Tibial artery (tissue), 4 donors: ENCODE results near the gene TNS3.
A peak's percentile ranks its signal among the peaks of the same experiment; 100 is the strongest.

ENCODE experiments used
- DNase-seq, 2 donors: peaks; one replicate each; pipeline ENCODE4 v3.0.0-alpha.2; 2019
- H3K27ac ChIP-seq, 2 donors: fragments of 200-600 bp; sonication (generic) in 1 of 2; 1 replicate in 1 of 2; 2 replicates in 1 of 2; pipeline ENCODE4 v1.5.1; 2018 to 2019; ENCODE audit warnings: mild to moderate bottlenecking in 1 of 2
- H3K27me3 ChIP-seq, 2 donors: fragments of 200-600 bp; sonication (generic) in 1 of 2; one replicate each; pipeline versions ENCODE4 v1.5.1 to v1.6.0; 2016 to 2019
- H3K36me3 ChIP-seq, 3 donors: fragments of 200-600 bp; sonication (generic) in 2 of 3; one replicate each; pipeline ENCODE4 v1.5.1; 2016 to 2019; ENCODE audit warnings: mild to moderate bottlenecking in 2 of 3
- H3K4me1 ChIP-seq, 4 donors: fragments of 200-600 bp; sonication (generic) in 2 of 4; 1 replicate in 3 of 4; 2 replicates in 1 of 4; pipeline ENCODE4 v1.5.1; 2016 to 2019
- H3K4me3 ChIP-seq, 2 donors: fragments of 200-600 bp; sonication (generic) in 1 of 2; 1 replicate in 1 of 2; 2 replicates in 1 of 2; pipeline ENCODE4 v1.5.1; 2018 to 2019; ENCODE audit warnings: mild to moderate bottlenecking in 2 of 2
- H3K9me3 ChIP-seq, 3 donors: fragments of 200-600 bp; sonication (generic) in 1 of 3; one replicate each; pipeline ENCODE4 v1.5.1; 2016 to 2019
- CTCF ChIP-seq, 2 experiments: fragments of 200-600 bp in 1 of 2; fragments of 450-650 bp in 1 of 2; IDR thresholded peaks; one replicate each; pipeline ENCODE4 v1.5.1; 2017 to 2019; ENCODE audit warnings: antibody characterized with exemption in 2 of 2, mild to moderate bottlenecking in 1 of 2, moderate library complexity in 1 of 2
- intact Hi-C: fragments of 100-400 bp; cut with DNase I; formaldehyde crosslinking; loops from one replicate; pipeline ENCODE4 v1.15.0; 2023; ENCODE audit warnings: low total_unique reads

TNS3 gene

GRCh38 chr7:47255441-47255840 lies 326.5 kb downstream of the TNS3 start:
- no peaks in the 10 kb centered on the region for H3K27me3 ChIP-seq
- no peak overlapping the region for H3K27ac ChIP-seq
- H3K9me3 ChIP-seq: no peaks in the 10 kb centered on the region
- no peak for DNase-seq
- no peak overlapping the region for H3K4me3 ChIP-seq
- intact Hi-C loops: loop anchor here (10.0 kb wide), 1 partner anchor 171 kb away; no protein-coding TSS in a partner anchor
- peaks cover 0 to 26% (median 13%) of the 10 kb centered on the region in 4 donors for H3K4me1 ChIP-seq
- no peaks in the 10 kb centered on the region for H3K36me3 ChIP-seq
- no peak for TF ChIP-seq CTCF (IDR thresholded peaks at IDR 0.05)

GRCh38 chr7:47255007-47255406 lies 326.9 kb downstream of the TNS3 start:
- no peak overlapping the region for H3K27ac ChIP-seq
- H3K4me1 ChIP-seq: peaks cover 0 to 26% (median 13%) of the 10 kb centered on the region in 4 donors
- H3K9me3 ChIP-seq: no peaks in the 10 kb centered on the region
- intact Hi-C loops: loop anchor here (10.0 kb wide), 1 partner anchor 170 kb away; no protein-coding TSS in a partner anchor
- DNase-seq: no peak
- H3K27me3 ChIP-seq: no peaks in the 10 kb centered on the region
- H3K36me3 ChIP-seq: no peaks in the 10 kb centered on the region
- TF ChIP-seq CTCF (IDR thresholded peaks at IDR 0.05): no peak
- H3K4me3 ChIP-seq: no peak overlapping the region

GRCh38 chr7:47254081-47254977 lies 327.6 kb downstream of the TNS3 start:
- peaks cover 0 to 26% (median 13%) of the 10 kb centered on the region in 4 donors for H3K4me1 ChIP-seq
- intact Hi-C loops: loop anchor here (5.0 to 10.0 kb wide), 2 partner anchors 170 to 1332 kb away; partner anchors contain the start of gene IGFBP3
- peak; percentile 80 to 92 for DNase-seq

GRCh38 chr7:47253650-47254080 lies 328.2 kb downstream of the TNS3 start:
- H3K27ac ChIP-seq: peak overlapping the region; percentile 76
- H3K9me3 ChIP-seq: no peaks in the 10 kb centered on the region
- no peaks in the 10 kb centered on the region for H3K36me3 ChIP-seq
- H3K4me1 ChIP-seq: peaks cover 0 to 22% (median 13%) of the 10 kb centered on the region in 4 donors
- DNase-seq: peak; percentile 62 to 79
- intact Hi-C loops: loop anchor here (5.0 to 10.0 kb wide), 2 partner anchors 169 to 1331 kb away; partner anchors contain the start of gene IGFBP3
- no peak for TF ChIP-seq CTCF (IDR thresholded peaks at IDR 0.05)
- H3K4me3 ChIP-seq: peak overlapping the region; percentile 55 to 59
- no peaks in the 10 kb centered on the region for H3K27me3 ChIP-seq

More at GRCh38 chr7:47254081-47254977, 327.6 kb downstream of the TNS3 start:
- H3K9me3 ChIP-seq: no peaks in the 10 kb centered on the region
- H3K27me3 ChIP-seq: no peaks in the 10 kb centered on the region
- no peaks in the 10 kb centered on the region for H3K36me3 ChIP-seq
- peak overlapping the region; percentile 76 for H3K27ac ChIP-seq
- H3K4me3 ChIP-seq: peak overlapping the region; percentile 55 to 59
- peak; percentile 90 to 97 for TF ChIP-seq CTCF (IDR thresholded peaks at IDR 0.05)

- H3K9me3 ChIP-seq: no peaks in the 10 kb centered on the region
- H3K27ac ChIP-seq: no peak overlapping the region
- no peaks in the 10 kb centered on the region for H3K27me3 ChIP-seq
- intact Hi-C loops: loop anchor here (5.0 to 10.0 kb wide), 2 partner anchors 168 to 1330 kb away; partner anchors contain the start of gene IGFBP3
- peaks cover 0 to 16% (median 12%) of the 10 kb centered on the region in 4 donors for H3K4me1 ChIP-seq
- no peaks in the 10 kb centered on the region for H3K36me3 ChIP-seq
- no peak overlapping the region for H3K4me3 ChIP-seq
- no peak for DNase-seq
- TF ChIP-seq CTCF (IDR thresholded peaks at IDR 0.05): no peak
Measured at GRCh38 chr7:47252675-47253074, 329.2 kb downstream of the TNS3 start.
